Measurements from ENCODE around the gene KDM8.

KDM8 gene

GRCh38 chr16:27174798-27175197, 28.5 kb upstream of the KDM8 start:
- Histone ChIP-seq H3K4me3 (ENCODE audit: insufficient read depth, low read depth, low read length) (no peak overlapping the region), H3K9me3 (ENCODE audit: control insufficient read depth, low read length) (no peaks in the 10 kb centered on the region), H3K27me3 (ENCODE audit: control insufficient read depth, insufficient read depth, low read length, poor library complexity, severe bottlenecking) (no peaks in the 10 kb centered on the region), H3K4me1 (ENCODE audit: control insufficient read depth, insufficient read depth, low read length) (no peaks in the 10 kb centered on the region), H3K36me3 (ENCODE audit: control insufficient read depth, insufficient read depth, low read length) (no peaks in the 10 kb centered on the region), H3K27ac (ENCODE audit: insufficient read depth, low read depth, low read length, poor library complexity, severe bottlenecking) (no peak overlapping the region)
- 91 to 95% methylated on average over 6 of the region's 6 CpGs for WGBS, 2 experiments

GRCh38 chr16:27175888-27176287, 27.4 kb upstream of the KDM8 start:
- 94 to 96% methylated on average over 8 of the region's 8 CpGs for WGBS, 2 experiments
- no peaks in the 10 kb centered on the region for H3K9me3 ChIP-seq (ENCODE audit: control insufficient read depth, low read length)
- H3K27ac ChIP-seq (ENCODE audit: insufficient read depth, low read depth, low read length, poor library complexity, severe bottlenecking): no peak overlapping the region
- H3K36me3 ChIP-seq (ENCODE audit: control insufficient read depth, insufficient read depth, low read length): no peaks in the 10 kb centered on the region
- H3K4me3 ChIP-seq (ENCODE audit: insufficient read depth, low read depth, low read length): no peak overlapping the region
- H3K27me3 ChIP-seq (ENCODE audit: control insufficient read depth, insufficient read depth, low read length, poor library complexity, severe bottlenecking): no peaks in the 10 kb centered on the region
- H3K4me1 ChIP-seq (ENCODE audit: control insufficient read depth, insufficient read depth, low read length): no peaks in the 10 kb centered on the region

GRCh38 chr16:27177031-27177774, 26.1 kb upstream of the KDM8 start:
- 89 to 91% methylated on average over 13 of the region's 13 CpGs for WGBS, 2 experiments
- Histone ChIP-seq H3K4me3 (ENCODE audit: insufficient read depth, low read depth, low read length) (no peak overlapping the region), H3K36me3 (ENCODE audit: control insufficient read depth, insufficient read depth, low read length) (no peaks in the 10 kb centered on the region), H3K9me3 (ENCODE audit: control insufficient read depth, low read length) (no peaks in the 10 kb centered on the region), H3K27me3 (ENCODE audit: control insufficient read depth, insufficient read depth, low read length, poor library complexity, severe bottlenecking) (no peaks in the 10 kb centered on the region), H3K27ac (ENCODE audit: insufficient read depth, low read depth, low read length, poor library complexity, severe bottlenecking) (no peak overlapping the region), H3K4me1 (ENCODE audit: control insufficient read depth, insufficient read depth, low read length) (no peaks in the 10 kb centered on the region)

GRCh38 chr16:27179500-27180072, 23.7 kb upstream of the KDM8 start:
- H3K4me3 ChIP-seq (ENCODE audit: insufficient read depth, low read depth, low read length): no peak overlapping the region
- no peak overlapping the region for H3K27ac ChIP-seq (ENCODE audit: insufficient read depth, low read depth, low read length, poor library complexity, severe bottlenecking)
- H3K4me1 ChIP-seq (ENCODE audit: control insufficient read depth, insufficient read depth, low read length): no peaks in the 10 kb centered on the region
- H3K27me3 ChIP-seq (ENCODE audit: control insufficient read depth, insufficient read depth, low read length, poor library complexity, severe bottlenecking): no peaks in the 10 kb centered on the region
- no peaks in the 10 kb centered on the region for H3K36me3 ChIP-seq (ENCODE audit: control insufficient read depth, insufficient read depth, low read length)
- 23 to 25% methylated on average over 13 of the region's 13 CpGs for WGBS, 2 experiments
- no peaks in the 10 kb centered on the region for H3K9me3 ChIP-seq (ENCODE audit: control insufficient read depth, low read length)

GRCh38 chr16:27181019-27181790, 22.1 kb upstream of the KDM8 start:
- H3K36me3 ChIP-seq (ENCODE audit: control insufficient read depth, insufficient read depth, low read length): no peaks in the 10 kb centered on the region
- H3K4me3 ChIP-seq (ENCODE audit: insufficient read depth, low read depth, low read length): no peak overlapping the region
- H3K4me1 ChIP-seq (ENCODE audit: control insufficient read depth, insufficient read depth, low read length): no peaks in the 10 kb centered on the region
- no peaks in the 10 kb centered on the region for H3K9me3 ChIP-seq (ENCODE audit: control insufficient read depth, low read length)
- 86 to 92% methylated on average over 6 to 7 of the region's 8 CpGs for WGBS, 2 experiments
- no peak overlapping the region for H3K27ac ChIP-seq (ENCODE audit: insufficient read depth, low read depth, low read length, poor library complexity, severe bottlenecking)
- no peaks in the 10 kb centered on the region for H3K27me3 ChIP-seq (ENCODE audit: control insufficient read depth, insufficient read depth, low read length, poor library complexity, severe bottlenecking)

- Histone ChIP-seq H3K27me3 (ENCODE audit: control insufficient read depth, insufficient read depth, low read length, poor library complexity, severe bottlenecking) (no peaks in the 10 kb centered on the region), H3K9me3 (ENCODE audit: control insufficient read depth, low read length) (no peaks in the 10 kb centered on the region), H3K4me1 (ENCODE audit: control insufficient read depth, insufficient read depth, low read length) (no peaks in the 10 kb centered on the region), H3K36me3 (ENCODE audit: control insufficient read depth, insufficient read depth, low read length) (no peaks in the 10 kb centered on the region), H3K27ac (ENCODE audit: insufficient read depth, low read depth, low read length, poor library complexity, severe bottlenecking) (no peak overlapping the region), H3K4me3 (ENCODE audit: insufficient read depth, low read depth, low read length) (no peak overlapping the region)
- 92 to 95% methylated on average over 7 of the region's 7 CpGs for WGBS, 2 experiments
Observed at GRCh38 chr16:27182906-27183405, 20.4 kb upstream of the KDM8 start.

- WGBS, 2 experiments: 100% methylated on average over 1 of the region's 1 CpG; no CpG with 5 or more reads in 1 of the 2 experiments
- no peaks in the 10 kb centered on the region for H3K9me3 ChIP-seq (ENCODE audit: control insufficient read depth, low read length)
- no peaks in the 10 kb centered on the region for H3K36me3 ChIP-seq (ENCODE audit: control insufficient read depth, insufficient read depth, low read length)
- no peaks in the 10 kb centered on the region for H3K27me3 ChIP-seq (ENCODE audit: control insufficient read depth, insufficient read depth, low read length, poor library complexity, severe bottlenecking)
- H3K27ac ChIP-seq (ENCODE audit: insufficient read depth, low read depth, low read length, poor library complexity, severe bottlenecking): no peak overlapping the region
- no peak overlapping the region for H3K4me3 ChIP-seq (ENCODE audit: insufficient read depth, low read depth, low read length)
- H3K4me1 ChIP-seq (ENCODE audit: control insufficient read depth, insufficient read depth, low read length): no peaks in the 10 kb centered on the region
Observed at GRCh38 chr16:27185776-27186130, 17.6 kb upstream of the KDM8 start.

GRCh38 chr16:27188633-27189032, 14.7 kb upstream of the KDM8 start:
- Histone ChIP-seq H3K27ac (ENCODE audit: insufficient read depth, low read depth, low read length, poor library complexity, severe bottlenecking) (no peak overlapping the region), H3K9me3 (ENCODE audit: control insufficient read depth, low read length) (no peaks in the 10 kb centered on the region), H3K27me3 (ENCODE audit: control insufficient read depth, insufficient read depth, low read length, poor library complexity, severe bottlenecking) (no peaks in the 10 kb centered on the region), H3K4me3 (ENCODE audit: insufficient read depth, low read depth, low read length) (no peak overlapping the region), H3K36me3 (ENCODE audit: control insufficient read depth, insufficient read depth, low read length) (no peaks in the 10 kb centered on the region), H3K4me1 (ENCODE audit: control insufficient read depth, insufficient read depth, low read length) (no peaks in the 10 kb centered on the region)
- whole genome bisulfite sequencing, 2 experiments: 86 to 92% methylated on average over 1 to 2 of the region's 2 CpGs

- no peaks in the 10 kb centered on the region for H3K36me3 ChIP-seq (ENCODE audit: control insufficient read depth, insufficient read depth, low read length)
- H3K4me1 ChIP-seq (ENCODE audit: control insufficient read depth, insufficient read depth, low read length): no peaks in the 10 kb centered on the region
- 73 to 78% methylated on average over 13 of the region's 13 CpGs for WGBS, 2 experiments
- no peak overlapping the region for H3K4me3 ChIP-seq (ENCODE audit: insufficient read depth, low read depth, low read length)
- H3K27ac ChIP-seq (ENCODE audit: insufficient read depth, low read depth, low read length, poor library complexity, severe bottlenecking): no peak overlapping the region
- H3K27me3 ChIP-seq (ENCODE audit: control insufficient read depth, insufficient read depth, low read length, poor library complexity, severe bottlenecking): no peaks in the 10 kb centered on the region
- H3K9me3 ChIP-seq (ENCODE audit: control insufficient read depth, low read length): no peaks in the 10 kb centered on the region
Observed at GRCh38 chr16:27189335-27189972, 13.9 kb upstream of the KDM8 start.
